ENCODE results near the gene LRRC18. TPM values are rescaled to one million over a fixed set of nuclear protein-coding genes. Genes with fewer than 3 reads are reported as not detected.

The LRRC18 gene
- total RNA-seq, 1 experiment from 2014 or later: not detected

- H3K9me3 ChIP-seq (ENCODE audit: control insufficient read depth in 1 of 2, insufficient read depth in 1 of 2, low read depth in 1 of 2, low read length in 2 of 2): no peaks in the 10 kb centered on the region
- RAD21 ChIA-PET (ENCODE audit: low non-redundant PET in 1 of 2, low total read pairs in 2 of 2, uncharacterized antibody in 2 of 2, unreplicated experiment in 2 of 2): no interaction called here
- H2AFZ ChIP-seq (ENCODE audit: low read depth, low read length, poor library complexity, severe bottlenecking): no peak overlapping the region
- H4K20me1 ChIP-seq (ENCODE audit: insufficient read depth): no peaks in the 10 kb centered on the region
- ATAC-seq: no peak
- no peaks in the 10 kb centered on the region for H3K9me2 ChIP-seq (ENCODE audit: insufficient read depth)
- BruUV-seq (replicated peaks): no TSS peak
- CTCF ChIA-PET: no interaction called here
- no peak overlapping the region for H3K4me3 ChIP-seq (replicated peaks in 1 of 2; ENCODE audit: low read depth in 1 of 2, low read length in 2 of 2)
- no peak overlapping the region for H3K27ac ChIP-seq (ENCODE audit: low read depth, low read length)
- no peaks in the 10 kb centered on the region for H3K4me1 ChIP-seq (ENCODE audit: control insufficient read depth in 1 of 2, insufficient read depth in 2 of 2, low read length in 2 of 2)
- intact Hi-C loops (cut with micrococcal nuclease): no loop called here
- POLR2A ChIA-PET: no interaction called here
- H3K27me3 ChIP-seq (ENCODE audit: insufficient read depth, low read length): peaks cover 13% of the 10 kb centered on the region
- H3K9ac ChIP-seq (ENCODE audit: low read length): no peak overlapping the region
- H3K79me2 ChIP-seq (ENCODE audit: insufficient read depth, low read length): no peaks in the 10 kb centered on the region
- TF ChIP-seq FOSL1 (IDR thresholded peaks at IDR 0.05; ENCODE audit: low read depth) (no peak), EZH2 (IDR thresholded peaks at IDR 0.05) (no peak), TCF7L2 (IDR thresholded peaks at IDR 0.05; ENCODE audit: borderline replicate concordance, extremely low read depth, insufficient read depth, insufficient read length) (no peak), EGR1 (IDR thresholded peaks at IDR 0.05; ENCODE audit: low read depth) (no peak), SRF (IDR thresholded peaks at IDR 0.05; ENCODE audit: low read depth) (no peak), EZH2phosphoT487 (IDR thresholded peaks at IDR 0.05; ENCODE audit: borderline replicate concordance) (no peak), POLR2A (IDR thresholded peaks at IDR 0.05; ENCODE audit: borderline replicate concordance, extremely low read depth, insufficient read depth, insufficient read length) (no peak), ZFX (IDR thresholded peaks at IDR 0.05) (no peak), ELF1 (IDR thresholded peaks at IDR 0.05; ENCODE audit: borderline replicate concordance, low read depth) (no peak), ZBTB33 (IDR thresholded peaks at IDR 0.05; ENCODE audit: extremely low read depth, insufficient replicate concordance, low read length) (no peak), JUND (IDR thresholded peaks at IDR 0.05) (no peak), CEBPB (IDR thresholded peaks at IDR 0.05; ENCODE audit: low read depth) (no peak), RAD21 (IDR thresholded peaks at IDR 0.05; ENCODE audit: low read depth) (no peak), POLR2AphosphoS5 (IDR thresholded peaks at IDR 0.05; ENCODE audit: low read depth, low read length) (no peak), CBX3 (IDR thresholded peaks at IDR 0.05; ENCODE audit: low read depth) (no peak), REST (IDR thresholded peaks at IDR 0.05; ENCODE audit: low read depth) (no peak), YY1 (IDR thresholded peaks at IDR 0.05; ENCODE audit: extremely low read depth, insufficient replicate concordance, low read depth, low read length) (no peak), SP1 (IDR thresholded peaks at IDR 0.05; ENCODE audit: low read depth) (no peak)
- TF ChIP-seq, protein P1, sequence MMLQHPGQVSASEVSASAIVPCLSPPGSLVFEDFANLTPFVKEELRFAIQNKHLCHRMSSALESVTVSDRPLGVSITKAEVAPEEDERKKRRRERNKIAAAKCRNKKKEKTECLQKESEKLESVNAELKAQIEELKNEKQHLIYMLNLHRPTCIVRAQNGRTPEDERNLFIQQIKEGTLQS (IDR thresholded peaks at IDR 0.05): no peak
- no peak overlapping the region for H3K4me2 ChIP-seq (ENCODE audit: low read length)
- DNase-seq (ENCODE audit: low read depth, low spot score): no peak
- H3K36me3 ChIP-seq (ENCODE audit: control insufficient read depth in 1 of 2, insufficient read depth in 2 of 2, low read length in 2 of 2): no peaks in the 10 kb centered on the region
Measured at GRCh38 chr10:48902096-48902495, 37.5 kb downstream of the LRRC18 start.

Measured in HCT116 (cell line).